ENCODE measurements around the gene RNPS1.

Gene RNPS1

GRCh38 chr16:2228161-2228824, 39.6 kb downstream of the RNPS1 start:
- Histone ChIP-seq H2AFZ (no peak overlapping the region), H3K4me3 (ENCODE audit: low read depth, low read length) (no peak overlapping the region), H3K9me3 (ENCODE audit: control insufficient read depth, low read length) (no peaks in the 10 kb centered on the region), H3K4me1 (no peaks in the 10 kb centered on the region), H3K27ac (no peak overlapping the region), H3K36me3 (ENCODE audit: control insufficient read depth, insufficient read depth, low read length) (no peaks in the 10 kb centered on the region), H3K9ac (no peak overlapping the region), H3K27me3 (ENCODE audit: control insufficient read depth, insufficient read depth, low read length) (no peaks in the 10 kb centered on the region), H3K79me2 (peaks cover 27% of the 10 kb centered on the region), H3K4me2 (ENCODE audit: low read length) (no peak overlapping the region)
- TF ChIP-seq CTCF (IDR thresholded peaks at IDR 0.05), result no peak

DNA sequence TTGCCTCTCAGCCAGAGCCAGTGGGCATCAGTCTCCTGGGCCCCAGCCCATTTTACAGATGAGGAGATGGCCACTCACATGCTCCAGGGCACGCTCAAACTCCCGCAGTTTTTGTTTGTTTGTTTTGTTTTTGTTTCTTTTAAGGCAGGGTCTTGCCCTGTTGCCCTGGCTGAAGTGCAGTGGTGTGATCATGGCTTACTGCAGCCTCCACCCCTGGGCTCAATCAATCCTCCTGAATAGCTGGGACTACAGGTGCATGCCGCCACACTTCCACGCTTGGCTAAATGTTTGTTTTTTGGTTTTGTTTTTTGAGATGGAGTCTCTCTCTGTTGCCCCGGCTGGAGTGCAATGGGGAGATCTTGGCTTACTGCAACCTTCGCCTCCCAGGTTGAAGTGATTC, 41.0 kb downstream of the RNPS1 start:
- TF ChIP-seq CTCF (IDR thresholded peaks at IDR 0.05), result no peak
- no peak overlapping the region for H2AFZ ChIP-seq
- H3K79me2 ChIP-seq, result peaks cover 27% of the 10 kb centered on the region
- H3K27me3 ChIP-seq (ENCODE audit: control insufficient read depth, insufficient read depth, low read length), result no peaks in the 10 kb centered on the region
- H3K9me3 ChIP-seq (ENCODE audit: control insufficient read depth, low read length), result no peaks in the 10 kb centered on the region
- H3K27ac ChIP-seq, result no peak overlapping the region
- no peak overlapping the region for H3K4me3 ChIP-seq (ENCODE audit: low read depth, low read length)
- H3K36me3 ChIP-seq (ENCODE audit: control insufficient read depth, insufficient read depth, low read length), result no peaks in the 10 kb centered on the region
- no peaks in the 10 kb centered on the region for H3K4me1 ChIP-seq
- no peak overlapping the region for H3K9ac ChIP-seq
- H3K4me2 ChIP-seq (ENCODE audit: low read length), result no peak overlapping the region

DNA sequence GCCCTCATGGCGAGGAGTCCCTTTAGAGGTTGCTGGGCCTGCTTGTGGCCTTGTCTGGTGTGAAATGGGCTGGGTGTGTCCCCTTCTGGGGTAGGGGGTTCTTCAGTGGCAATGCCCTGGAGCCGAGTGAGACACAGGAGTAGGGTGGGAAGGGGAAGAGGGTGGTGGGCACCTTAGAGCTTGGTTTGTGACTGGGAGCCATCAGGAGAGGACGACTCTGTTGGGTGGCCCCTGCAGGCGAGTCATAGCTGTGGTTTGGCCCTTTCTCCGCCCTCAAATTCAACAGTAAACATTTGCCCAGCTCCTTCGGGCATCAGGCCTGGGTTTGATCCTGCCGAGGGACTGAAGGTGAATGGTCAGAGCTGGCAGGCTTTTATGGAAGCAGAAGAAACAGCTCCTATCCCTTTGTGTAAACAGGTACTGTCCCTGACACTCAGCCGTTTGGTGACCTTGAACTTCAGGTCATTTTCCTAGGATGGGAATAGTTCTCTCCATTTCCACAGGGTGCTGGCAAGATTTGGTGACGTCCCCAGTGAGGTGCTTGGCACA, 41.6 kb downstream of the RNPS1 start:
- Histone ChIP-seq H3K9ac (no peak overlapping the region), H3K79me2 (peaks cover 27% of the 10 kb centered on the region), H3K4me1 (no peaks in the 10 kb centered on the region), H2AFZ (no peak overlapping the region), H3K4me3 (ENCODE audit: low read depth, low read length) (no peak overlapping the region), H3K4me2 (ENCODE audit: low read length) (no peak overlapping the region), H3K36me3 (ENCODE audit: control insufficient read depth, insufficient read depth, low read length) (no peaks in the 10 kb centered on the region), H3K27ac (no peak overlapping the region), H3K9me3 (ENCODE audit: control insufficient read depth, low read length) (no peaks in the 10 kb centered on the region), H3K27me3 (ENCODE audit: control insufficient read depth, insufficient read depth, low read length) (no peaks in the 10 kb centered on the region)
- no peak for TF ChIP-seq CTCF (IDR thresholded peaks at IDR 0.05)

DNA sequence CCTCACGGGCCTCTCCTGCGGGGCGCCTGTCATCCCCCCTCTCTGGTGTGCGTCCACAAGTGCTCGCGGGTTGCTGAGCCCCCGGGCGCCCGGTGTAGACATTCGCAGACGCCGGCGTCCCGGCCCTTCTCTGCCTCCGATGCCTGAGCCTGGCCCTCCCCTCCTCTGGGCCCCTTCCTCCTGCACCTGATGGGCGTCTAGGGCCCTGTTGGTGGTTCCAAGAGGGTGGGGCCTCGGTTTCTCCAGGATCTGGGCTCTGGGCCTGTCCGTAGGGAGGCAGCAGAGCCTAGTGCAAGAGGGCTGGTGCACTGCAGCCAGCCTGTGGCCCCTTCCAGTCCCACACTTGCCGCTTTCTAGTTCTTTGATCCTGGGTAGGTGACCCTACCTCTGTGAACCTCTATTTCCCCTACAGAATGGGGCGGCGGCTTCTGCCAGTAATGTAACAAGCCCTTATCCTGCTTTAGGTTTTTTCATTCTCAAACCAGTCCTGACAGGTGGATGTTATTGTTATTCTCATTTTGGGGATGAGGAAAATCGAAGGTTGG, 43.9 kb downstream of the RNPS1 start:
- no peak for TF ChIP-seq CTCF (IDR thresholded peaks at IDR 0.05)
- Histone ChIP-seq H3K27ac (peak overlapping the region; percentile 75), H3K4me3 (ENCODE audit: low read depth, low read length) (peak overlapping the region; percentile 91), H3K4me2 (ENCODE audit: low read length) (peak overlapping the region; percentile 91), H3K27me3 (ENCODE audit: control insufficient read depth, insufficient read depth, low read length) (no peaks in the 10 kb centered on the region), H2AFZ (peak overlapping the region; percentile 99), H3K36me3 (ENCODE audit: control insufficient read depth, insufficient read depth, low read length) (no peaks in the 10 kb centered on the region), H3K4me1 (no peaks in the 10 kb centered on the region), H3K9ac (peak overlapping the region; percentile 51), H3K9me3 (ENCODE audit: control insufficient read depth, low read length) (no peaks in the 10 kb centered on the region), H3K79me2 (peaks cover 27% of the 10 kb centered on the region)
